Nephron progenitor cell (in vitro differentiated cells): ENCODE results near the gene CDH22.

Experiments used
- DNase-seq: peaks from one replicate; pipeline ENCODE4 v3.0.0; 2021
- H3K27ac Mint-ChIP-seq: 2 replicates; pipeline ENCODE4 v1.8.0; 2021; ENCODE audit warnings: mild to moderate bottlenecking, moderate library complexity, mixed read lengths
- H3K27me3 Mint-ChIP-seq: 2 replicates; pipeline ENCODE4 v1.8.0; 2021; ENCODE audit warnings: mild to moderate bottlenecking, low read depth, mixed read lengths; ENCODE audit not compliant: poor library complexity
- H3K36me3 Mint-ChIP-seq: 2 replicates; pipeline ENCODE4 v1.8.0; 2021; ENCODE audit warnings: low read depth, mixed read lengths
- H3K4me1 Mint-ChIP-seq: 2 replicates; pipeline ENCODE4 v1.8.0; 2021; ENCODE audit warnings: mixed read lengths
- H3K4me3 Mint-ChIP-seq: 2 replicates; pipeline ENCODE4 v1.8.0; 2021; ENCODE audit warnings: mild to moderate bottlenecking, moderate library complexity, mixed read lengths
- H3K9me3 Mint-ChIP-seq: 2 replicates; pipeline ENCODE4 v1.8.0; 2021; ENCODE audit warnings: mild to moderate bottlenecking, moderate library complexity, mixed read lengths
- CTCF ChIP-seq: fragments of 200-600 bp; sonication (generic); IDR thresholded peaks from 2 replicates; pipeline ENCODE4 v1.5.0; 2021; ENCODE audit warnings: antibody characterized with exemption

Gene CDH22

GRCh38 chr20:46284040-46284427, 24.3 kb downstream of the CDH22 start:
- peaks cover 7% of the 10 kb centered on the region for H3K4me1 Mint-ChIP-seq
- TF ChIP-seq CTCF, result no peak
- H3K27ac Mint-ChIP-seq, result no peak overlapping the region
- DNase-seq, result no peak
- no peak overlapping the region for H3K4me3 Mint-ChIP-seq
- H3K27me3 Mint-ChIP-seq, result peaks cover 49% of the 10 kb centered on the region
- H3K9me3 Mint-ChIP-seq, result no peaks in the 10 kb centered on the region
- H3K36me3 Mint-ChIP-seq, result no peaks in the 10 kb centered on the region

GRCh38 chr20:46283426-46284039, 24.8 kb downstream of the CDH22 start:
- no peaks in the 10 kb centered on the region for H3K9me3 Mint-ChIP-seq
- H3K36me3 Mint-ChIP-seq, result no peaks in the 10 kb centered on the region
- H3K4me3 Mint-ChIP-seq, result no peak overlapping the region
- no peak overlapping the region for H3K27ac Mint-ChIP-seq
- peaks cover 54% of the 10 kb centered on the region for H3K27me3 Mint-ChIP-seq
- peaks cover 7% of the 10 kb centered on the region for H3K4me1 Mint-ChIP-seq
- TF ChIP-seq CTCF, result no peak
- no peak for DNase-seq

DNA sequence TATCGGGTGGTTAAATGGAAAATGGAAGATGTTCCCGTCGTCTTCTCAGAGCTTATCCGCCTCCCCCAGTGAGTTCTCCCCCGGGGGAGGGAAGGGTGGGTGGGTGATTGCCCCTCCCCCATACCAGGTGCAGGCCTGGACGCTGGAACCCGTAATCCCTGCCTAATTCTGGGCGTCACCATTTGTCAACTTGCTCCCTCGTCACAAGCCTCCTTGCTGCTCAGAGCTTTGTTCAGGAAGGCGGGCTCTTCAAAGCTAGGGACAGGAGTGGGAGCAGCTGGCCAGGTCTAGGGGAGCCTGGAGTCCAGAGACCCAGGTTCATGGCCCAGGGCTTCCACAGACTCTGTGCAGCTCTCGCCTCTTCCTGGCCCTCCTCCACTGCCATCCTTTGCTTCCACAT, 25.6 kb downstream of the CDH22 start:
- no peak overlapping the region for H3K27ac Mint-ChIP-seq
- H3K4me1 Mint-ChIP-seq, result peaks cover 10% of the 10 kb centered on the region
- H3K27me3 Mint-ChIP-seq, result peaks cover 61% of the 10 kb centered on the region
- no peak for TF ChIP-seq CTCF
- H3K36me3 Mint-ChIP-seq, result no peaks in the 10 kb centered on the region
- no peak overlapping the region for H3K4me3 Mint-ChIP-seq
- H3K9me3 Mint-ChIP-seq, result no peaks in the 10 kb centered on the region
- no peak for DNase-seq

DNA sequence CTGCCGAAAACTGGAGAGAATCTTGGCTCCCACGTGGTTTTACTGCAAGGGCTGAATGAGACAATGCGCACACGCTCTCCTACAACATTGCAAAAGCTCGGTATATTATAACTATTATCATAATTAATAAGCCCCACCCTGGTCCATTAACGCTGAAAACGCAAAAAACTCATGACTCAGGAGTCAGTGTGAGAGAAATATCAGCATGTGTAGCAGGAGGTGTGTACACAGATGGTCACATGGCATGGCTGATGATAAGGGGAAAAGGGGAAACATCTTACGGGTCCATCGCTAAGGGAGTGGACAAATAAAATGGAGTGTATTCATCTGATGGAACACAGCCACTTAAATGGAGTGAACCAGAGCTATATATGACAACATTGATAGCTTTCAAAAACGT, 29.2 kb downstream of the CDH22 start:
- H3K4me1 Mint-ChIP-seq, result peaks cover 16% of the 10 kb centered on the region
- no peaks in the 10 kb centered on the region for H3K36me3 Mint-ChIP-seq
- peaks cover 76% of the 10 kb centered on the region for H3K27me3 Mint-ChIP-seq

GRCh38 chr20:46277602-46278001, 30.7 kb downstream of the CDH22 start:
- H3K4me3 Mint-ChIP-seq, result no peak overlapping the region
- H3K36me3 Mint-ChIP-seq, result no peaks in the 10 kb centered on the region
- peaks cover 71% of the 10 kb centered on the region for H3K27me3 Mint-ChIP-seq
- TF ChIP-seq CTCF, result no peak
- H3K4me1 Mint-ChIP-seq, result peaks cover 16% of the 10 kb centered on the region
- no peak overlapping the region for H3K27ac Mint-ChIP-seq
- no peak for DNase-seq
- H3K9me3 Mint-ChIP-seq, result peaks cover 4% of the 10 kb centered on the region

More for the DNA sequence above, 29.2 kb downstream of the CDH22 start:
- H3K27ac Mint-ChIP-seq, result no peak overlapping the region
- H3K4me3 Mint-ChIP-seq, result no peak overlapping the region
- H3K9me3 Mint-ChIP-seq, result no peaks in the 10 kb centered on the region
- no peak for DNase-seq
- TF ChIP-seq CTCF, result no peak

- H3K4me3 Mint-ChIP-seq, result no peak overlapping the region
- H3K27me3 Mint-ChIP-seq, result peaks cover 73% of the 10 kb centered on the region
Observed at GRCh38 chr20:46276531-46276930, 31.8 kb downstream of the CDH22 start.

More at GRCh38 chr20:46276531-46276930, 31.8 kb downstream of the CDH22 start:
- Mint-ChIP-seq H3K27ac (no peak overlapping the region), H3K36me3 (no peaks in the 10 kb centered on the region), H3K4me1 (peaks cover 9% of the 10 kb centered on the region), H3K9me3 (peaks cover 9% of the 10 kb centered on the region)
- TF ChIP-seq CTCF, result no peak
- no peak for DNase-seq
